GM06990 (cell line): Measurements from ENCODE around the gene CNTROB.

ENCODE experiments used
- DNase-seq: peaks from one replicate; pipeline ENCODE4 v3.0.0-alpha.2; 2011; ENCODE audit not compliant: insufficient read length; ENCODE audit errors: extremely low read depth
- H3K27me3 ChIP-seq: replicated peaks from 2 replicates; pipeline ENCODE4 v1.6.0; 2011; ENCODE audit warnings: low read length; ENCODE audit not compliant: control insufficient read depth, insufficient read depth
- H3K36me3 ChIP-seq: 2 replicates; pipeline ENCODE4 v1.5.1; 2011; ENCODE audit warnings: low read length; ENCODE audit not compliant: control insufficient read depth, insufficient read depth
- H3K4me3 ChIP-seq: replicated peaks from 2 replicates; pipeline ENCODE4 v1.5.1; 2011; ENCODE audit warnings: low read depth, mild to moderate bottlenecking, control low read depth, low read length
- TF ChIP-seq, protein P1 (sequence below): IDR thresholded peaks from 2 replicates; pipeline ENCODE4 v1.5.1; 2011; ENCODE audit warnings: low read length, control low read depth, mild to moderate bottlenecking, inconsistent platforms; ENCODE audit not compliant: insufficient read depth, poor library complexity, severe bottlenecking

Gene CNTROB

DNA sequence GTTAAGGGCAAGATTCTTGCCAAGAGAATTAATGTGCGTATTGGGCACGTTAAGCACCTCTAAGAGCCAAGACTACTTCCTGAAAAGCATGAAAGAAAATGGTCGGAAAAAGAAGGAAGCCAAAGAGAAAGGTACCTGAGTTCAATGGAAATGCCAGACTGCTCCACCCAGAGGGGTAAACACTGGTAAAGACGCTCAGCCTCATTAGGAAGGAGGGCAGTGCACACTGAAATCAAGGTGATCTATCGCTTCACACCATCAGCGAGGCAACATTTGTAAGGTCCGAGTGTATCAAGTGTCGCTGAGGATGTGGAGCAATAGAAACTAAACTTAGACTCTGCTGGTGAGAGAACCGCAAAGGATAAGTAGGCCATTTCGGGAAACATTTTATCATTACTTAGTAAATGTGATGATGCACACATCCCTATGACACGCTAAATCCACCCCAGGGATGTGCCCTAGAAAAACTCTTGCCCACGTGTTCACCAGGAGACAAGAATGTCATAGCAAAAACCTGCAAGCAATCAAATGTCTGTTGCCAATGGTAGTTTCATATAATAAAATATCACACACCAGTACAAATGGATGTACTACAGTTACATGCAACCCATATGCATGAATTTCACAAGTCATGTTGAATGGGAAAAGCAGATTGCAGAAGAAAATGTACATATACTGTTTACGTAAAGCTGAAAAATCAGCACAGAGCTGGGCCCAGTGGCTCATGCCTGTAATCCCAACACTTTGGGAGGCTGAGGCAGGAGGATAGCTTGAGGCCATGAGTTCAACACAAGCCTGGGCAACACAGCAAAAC lies 23.6 kb downstream of the CNTROB start:
- TF ChIP-seq, protein P1, sequence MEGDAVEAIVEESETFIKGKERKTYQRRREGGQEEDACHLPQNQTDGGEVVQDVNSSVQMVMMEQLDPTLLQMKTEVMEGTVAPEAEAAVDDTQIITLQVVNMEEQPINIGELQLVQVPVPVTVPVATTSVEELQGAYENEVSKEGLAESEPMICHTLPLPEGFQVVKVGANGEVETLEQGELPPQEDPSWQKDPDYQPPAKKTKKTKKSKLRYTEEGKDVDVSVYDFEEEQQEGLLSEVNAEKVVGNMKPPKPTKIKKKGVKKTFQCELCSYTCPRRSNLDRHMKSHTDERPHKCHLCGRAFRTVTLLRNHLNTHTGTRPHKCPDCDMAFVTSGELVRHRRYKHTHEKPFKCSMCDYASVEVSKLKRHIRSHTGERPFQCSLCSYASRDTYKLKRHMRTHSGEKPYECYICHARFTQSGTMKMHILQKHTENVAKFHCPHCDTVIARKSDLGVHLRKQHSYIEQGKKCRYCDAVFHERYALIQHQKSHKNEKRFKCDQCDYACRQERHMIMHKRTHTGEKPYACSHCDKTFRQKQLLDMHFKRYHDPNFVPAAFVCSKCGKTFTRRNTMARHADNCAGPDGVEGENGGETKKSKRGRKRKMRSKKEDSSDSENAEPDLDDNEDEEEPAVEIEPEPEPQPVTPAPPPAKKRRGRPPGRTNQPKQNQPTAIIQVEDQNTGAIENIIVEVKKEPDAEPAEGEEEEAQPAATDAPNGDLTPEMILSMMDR, result no peak
- no peaks in the 10 kb centered on the region for H3K36me3 ChIP-seq
- no peaks in the 10 kb centered on the region for H3K27me3 ChIP-seq
- no peak for DNase-seq
- H3K4me3 ChIP-seq, result no peak overlapping the region

DNA sequence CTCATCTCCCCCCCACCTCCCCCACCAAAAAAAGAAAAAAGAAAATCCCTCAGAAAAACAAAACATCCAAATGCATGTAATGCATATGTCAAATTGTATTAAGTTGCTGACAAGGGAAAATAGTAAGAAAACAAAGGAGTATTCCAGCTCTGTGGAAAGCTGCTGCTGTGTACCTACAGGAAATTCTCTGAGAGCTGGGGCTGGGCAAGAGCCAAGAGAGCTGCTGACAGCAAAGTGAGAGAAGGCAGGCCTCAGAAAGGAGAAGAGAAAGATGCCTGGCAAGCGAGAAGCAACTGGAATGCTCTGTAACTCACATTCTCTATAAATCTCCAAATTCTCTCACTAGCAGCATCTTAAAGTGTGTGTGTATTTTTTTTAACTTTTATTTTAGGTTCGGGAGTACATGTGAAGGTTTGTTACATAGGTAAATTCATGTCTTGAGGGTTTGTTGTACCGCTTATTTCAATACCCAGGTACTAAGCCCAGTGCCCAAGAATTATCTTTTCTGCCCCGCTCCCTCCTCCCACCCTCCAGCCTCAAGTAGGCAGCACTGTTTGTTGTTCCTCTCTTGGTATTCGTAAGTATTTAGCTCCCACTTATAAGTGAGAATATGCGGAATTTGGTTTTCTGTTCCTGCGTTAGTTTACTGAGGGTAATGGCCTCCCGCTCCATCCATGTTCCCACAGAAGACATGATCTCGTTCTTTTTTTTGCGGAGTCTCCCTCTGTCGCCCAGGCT lies 24.4 kb downstream of the CNTROB start:
- Histone ChIP-seq H3K36me3 (no peaks in the 10 kb centered on the region), H3K4me3 (no peak overlapping the region), H3K27me3 (no peaks in the 10 kb centered on the region)
- DNase-seq, result no peak
- TF ChIP-seq, protein P1, result no peak

DNA sequence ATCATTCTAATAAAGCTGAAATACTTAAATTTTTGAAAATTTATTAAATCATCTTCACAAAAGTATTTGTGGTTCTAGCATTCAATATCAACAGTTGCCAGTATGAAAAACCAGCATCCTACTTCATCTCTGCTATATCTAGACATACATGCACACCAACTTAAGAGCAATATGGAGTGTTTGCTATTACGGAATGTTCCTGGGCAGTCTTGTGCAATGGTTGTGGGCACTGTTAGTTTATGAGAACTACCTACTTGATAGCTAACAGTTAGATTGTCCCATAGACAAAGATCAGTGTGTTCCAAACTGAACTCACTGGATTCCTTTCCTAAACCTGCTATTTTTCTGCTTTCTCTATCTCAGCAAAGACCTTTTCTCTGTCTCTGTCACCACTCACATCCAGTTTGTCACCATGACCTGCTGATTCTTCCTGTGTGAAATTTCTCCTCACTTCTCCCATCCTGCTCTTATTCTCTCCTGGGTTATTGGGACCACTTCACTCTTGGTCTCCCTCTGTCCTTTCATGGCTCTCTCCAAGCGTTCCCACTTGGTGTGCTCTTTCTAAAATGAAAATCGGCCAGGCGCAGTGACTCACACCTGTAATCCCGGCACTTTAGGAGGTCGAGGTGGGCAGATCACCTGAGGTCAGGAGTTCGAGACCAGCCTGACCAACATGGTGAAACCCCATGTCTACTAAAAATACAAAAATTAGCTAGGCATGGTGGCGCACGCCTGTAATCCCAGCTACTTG lies 27.7 kb downstream of the CNTROB start:
- Histone ChIP-seq H3K27me3 (no peaks in the 10 kb centered on the region), H3K36me3 (no peaks in the 10 kb centered on the region), H3K4me3 (no peak overlapping the region)
- DNase-seq, result no peak
- TF ChIP-seq, protein P1, result no peak

DNA sequence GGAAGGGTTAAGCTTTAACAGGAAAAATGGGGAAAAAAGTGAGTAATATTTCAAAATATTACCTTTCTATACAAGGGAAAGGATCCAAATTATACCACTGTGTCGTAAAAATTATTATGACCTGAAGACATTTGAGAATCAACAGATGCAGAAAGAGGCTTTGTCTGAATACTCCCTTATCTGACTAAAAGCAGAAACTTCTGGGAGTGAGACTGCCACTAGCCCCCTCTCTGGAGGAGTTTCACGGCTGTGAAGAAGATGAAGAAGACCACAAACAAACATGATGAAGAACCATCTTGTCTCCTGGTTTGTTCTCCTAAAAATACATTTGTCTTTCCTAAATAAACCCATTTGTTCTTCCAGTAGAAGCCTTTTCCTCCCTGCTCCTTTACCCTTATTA lies 29.4 kb downstream of the CNTROB start:
- DNase-seq, result no peak
- Histone ChIP-seq H3K36me3 (no peaks in the 10 kb centered on the region), H3K27me3 (no peaks in the 10 kb centered on the region), H3K4me3 (no peak overlapping the region)
- TF ChIP-seq, protein P1, result no peak

DNA sequence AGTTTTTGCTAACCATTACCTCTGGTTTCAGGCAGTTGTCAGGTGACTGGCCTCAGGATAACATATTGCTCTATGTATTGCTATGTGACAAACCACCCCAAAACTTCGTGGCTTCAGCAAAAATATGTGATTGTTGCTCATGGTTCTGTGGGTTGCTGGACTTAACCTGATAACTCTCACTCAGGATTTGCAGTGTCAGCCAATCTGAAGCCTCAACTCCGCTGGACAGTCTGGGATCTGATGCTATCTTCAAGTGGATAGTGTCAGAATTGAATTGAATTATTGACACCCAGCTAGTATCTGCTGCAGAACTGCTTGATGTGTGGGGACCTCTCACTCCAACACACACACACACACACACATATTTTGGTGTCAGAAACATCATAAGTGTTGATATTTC lies 35.7 kb downstream of the CNTROB start:
- TF ChIP-seq, protein P1, result no peak
- Histone ChIP-seq H3K4me3 (no peak overlapping the region), H3K27me3 (no peaks in the 10 kb centered on the region), H3K36me3 (no peaks in the 10 kb centered on the region)
- DNase-seq, result no peak
